ENCODE measurements around the gene PLA2G4F. TPM values are rescaled to one million over a fixed set of nuclear protein-coding genes. Genes with fewer than 3 reads are reported as not detected.

Gene PLA2G4F
- total RNA-seq, 4 donors from 2014 or later: not detected

DNA sequence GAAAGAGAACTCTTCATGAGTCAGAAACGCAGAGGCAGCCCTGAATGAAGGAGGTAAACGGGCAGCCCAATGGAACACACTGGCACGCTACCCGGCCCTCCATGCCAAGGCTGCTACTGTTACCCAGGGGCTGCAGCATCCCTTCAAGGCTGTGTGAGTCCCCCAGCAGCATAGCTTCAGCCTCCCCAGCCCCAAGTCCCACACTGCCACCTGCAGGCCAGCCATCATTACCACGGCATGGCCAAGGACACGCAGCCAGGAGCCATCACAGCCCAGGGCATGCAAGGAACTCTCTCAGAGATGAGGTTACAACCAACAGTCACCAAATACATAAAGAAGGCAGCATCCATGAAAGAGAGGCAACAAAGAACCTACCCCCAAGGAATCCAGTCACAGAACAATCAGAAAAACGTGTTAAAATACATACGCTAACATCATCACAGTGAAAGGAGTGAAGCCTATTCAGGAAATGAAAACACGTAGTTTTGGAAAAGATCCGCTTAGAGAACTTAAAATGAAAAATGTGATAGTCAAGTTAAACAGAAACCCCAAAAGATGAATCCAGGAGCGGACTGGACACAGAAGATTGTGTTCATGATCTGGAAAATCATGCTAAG lies 22.4 kb downstream of the PLA2G4F start:
- no peak for DNase-seq (ENCODE audit: low spot score in 2 of 2)
- H3K9me3 ChIP-seq: no peaks in the 10 kb centered on the region
- no peak overlapping the region for H3K4me3 ChIP-seq
- no peaks in the 10 kb centered on the region for H3K4me1 ChIP-seq
- H3K27me3 ChIP-seq: peaks cover 0 to 4% of the 10 kb centered on the region in 2 donors
- H3K36me3 ChIP-seq: no peaks in the 10 kb centered on the region
- 60 to 74% methylated on average over 11 of the region's 11 CpGs for WGBS, 2 donors
- H3K27ac ChIP-seq: no peak overlapping the region
- peak in 4 of 5 experiments; percentile 15 to 24 (median 20) for TF ChIP-seq CTCF (IDR thresholded peaks at IDR 0.05)
- no peak for TF ChIP-seq POLR2A (IDR thresholded peaks at IDR 0.05)

GRCh38 chr15:42133356-42133755 lies 23.1 kb downstream of the PLA2G4F start:
- DNase-seq (ENCODE audit: low spot score in 2 of 2): no peak
- Histone ChIP-seq H3K4me3 (no peak overlapping the region), H3K4me1 (no peaks in the 10 kb centered on the region), H3K27me3 (peaks cover 0 to 6% of the 10 kb centered on the region in 2 donors), H3K27ac (no peak overlapping the region), H3K36me3 (no peaks in the 10 kb centered on the region), H3K9me3 (no peaks in the 10 kb centered on the region)
- TF ChIP-seq POLR2A (IDR thresholded peaks at IDR 0.05) (no peak), CTCF (IDR thresholded peaks at IDR 0.05) (no peak), EP300 (IDR thresholded peaks at IDR 0.05) (no peak)
- WGBS, 2 donors: 83 to 84% methylated on average over 4 of the region's 4 CpGs

DNA sequence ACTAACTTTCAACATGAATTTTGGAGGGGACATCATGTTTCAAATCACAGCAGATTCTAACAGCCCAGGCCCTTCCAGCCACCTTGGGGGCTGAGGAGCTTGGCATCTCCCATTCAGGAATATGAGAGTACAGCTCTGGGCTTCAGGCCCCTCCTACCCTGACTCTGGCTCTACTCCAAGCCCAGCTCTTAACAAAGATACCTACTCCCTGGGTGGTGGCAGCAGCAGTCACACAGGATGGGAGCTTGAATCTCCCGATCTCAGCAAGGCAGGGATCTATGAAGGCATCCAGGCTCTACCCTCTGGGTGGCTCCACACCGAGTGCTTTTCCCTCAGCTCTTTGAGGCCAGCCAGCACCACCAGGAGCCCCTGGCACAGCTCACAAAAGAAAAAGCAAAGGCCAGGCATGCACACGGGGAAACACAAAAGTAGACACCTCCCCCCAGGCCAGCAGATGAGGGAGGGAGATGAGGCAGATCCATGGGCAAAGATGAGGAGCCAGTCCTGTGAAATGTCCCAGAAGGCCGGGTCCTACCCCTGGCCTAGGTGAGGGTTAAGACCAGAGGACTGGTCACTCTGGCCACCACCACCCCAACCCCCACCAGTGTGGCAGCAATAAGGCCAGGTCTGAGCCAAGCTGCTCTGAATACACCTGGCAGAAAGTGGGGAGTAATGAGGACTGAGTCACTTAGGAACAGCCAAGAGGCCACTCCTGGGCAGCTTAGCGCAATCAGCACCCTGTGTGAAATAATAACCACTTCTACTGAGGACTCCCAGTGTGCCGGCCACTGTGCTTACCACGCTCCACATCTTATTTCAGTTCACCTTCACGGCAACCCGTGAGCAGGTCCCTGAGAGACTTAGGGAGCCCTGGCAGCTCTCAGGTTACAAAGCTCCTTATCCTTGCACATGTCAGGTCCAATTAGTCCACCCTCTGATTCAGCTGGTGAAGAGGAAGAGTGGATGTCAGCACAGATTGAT lies 24.3 kb downstream of the PLA2G4F start:
- H3K4me1 ChIP-seq: no peaks in the 10 kb centered on the region
- peaks cover 0 to 17% of the 10 kb centered on the region in 2 donors for H3K27me3 ChIP-seq
- WGBS, 2 donors: 65 to 66% methylated on average over 9 of the region's 9 CpGs
- TF ChIP-seq EP300 (IDR thresholded peaks at IDR 0.05): no peak
- no peak for TF ChIP-seq POLR2A (IDR thresholded peaks at IDR 0.05)
- TF ChIP-seq CTCF (IDR thresholded peaks at IDR 0.05): no peak
- DNase-seq (ENCODE audit: low spot score in 2 of 2): no peak
- H3K27ac ChIP-seq: no peak overlapping the region
- no peak overlapping the region for H3K4me3 ChIP-seq
- H3K36me3 ChIP-seq: no peaks in the 10 kb centered on the region
- H3K9me3 ChIP-seq: no peaks in the 10 kb centered on the region

GRCh38 chr15:42131006-42131405 lies 25.4 kb downstream of the PLA2G4F start:
- Histone ChIP-seq H3K9me3 (no peaks in the 10 kb centered on the region), H3K36me3 (no peaks in the 10 kb centered on the region), H3K4me3 (no peak overlapping the region), H3K4me1 (no peaks in the 10 kb centered on the region), H3K27me3 (peaks cover 0 to 17% of the 10 kb centered on the region in 2 donors), H3K27ac (no peak overlapping the region)
- WGBS, 2 donors: 100% methylated on average over 1 of the region's 1 CpG
- TF ChIP-seq EP300 (IDR thresholded peaks at IDR 0.05) (no peak), CTCF (IDR thresholded peaks at IDR 0.05) (no peak), POLR2A (IDR thresholded peaks at IDR 0.05) (no peak)
- DNase-seq (ENCODE audit: low spot score in 2 of 2): no peak

Measured in tibial nerve (tissue), 4 donors.